ENCODE data around the gene NAALAD2. TPM values are rescaled to one million over a fixed set of nuclear protein-coding genes. Genes with fewer than 3 reads are reported as not detected.

Gene NAALAD2
- total and polyA plus RNA-seq, 2 of the 8 experiments (the other 6 are each of a cell fraction or from before 2014, with no cell fraction given) = 2.6 to 3.9 TPM

DNA sequence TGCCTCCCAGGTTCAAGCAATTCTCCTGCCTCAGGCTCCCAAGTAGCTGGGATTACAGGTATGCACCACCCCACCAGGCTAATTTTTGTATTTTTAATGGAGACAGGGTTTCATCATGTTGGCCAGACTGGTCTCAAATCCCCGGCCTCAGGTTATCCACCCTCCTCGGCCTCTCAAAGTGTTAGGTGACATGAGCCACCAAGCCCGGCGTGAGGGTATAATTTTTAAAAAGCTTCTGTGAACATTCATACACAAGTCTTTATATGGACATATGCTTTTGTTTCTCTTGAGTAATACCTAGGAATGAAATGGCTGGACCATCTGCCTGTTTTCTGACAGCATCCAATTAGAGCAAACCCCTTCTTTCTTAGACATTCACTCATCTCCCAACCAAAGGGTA is 14.3 kb upstream of the NAALAD2 start:
- Histone ChIP-seq H3K9ac (replicated peaks in 1 of 4; ENCODE audit: extremely low read depth in 1 of 4, low read depth in 3 of 4, low read length in 3 of 4) (no peak overlapping the region), H3K27me3 (replicated peaks in 1 of 4; ENCODE audit: control insufficient read depth in 3 of 4, extremely low read depth in 1 of 4, insufficient read depth in 3 of 4, low read length in 3 of 4) (no peaks in the 10 kb centered on the region), H3K14ac (ENCODE audit: insufficient read length) (no peak overlapping the region), H3K4ac (replicated peaks; ENCODE audit: insufficient read length, low read depth, low read length) (no peak overlapping the region), H3K4me3 (ENCODE audit: extremely low read depth in 1 of 4, insufficient read depth in 2 of 4, low read depth in 3 of 4, low read length in 4 of 4) (no peak overlapping the region), H2BK120ac (replicated peaks; ENCODE audit: low read depth, low read length) (no peak overlapping the region), H3K27ac (ENCODE audit: low read depth, low read length) (no peak overlapping the region; the same call in 1 of the 2 replicates), H3K4me2 (ENCODE audit: insufficient read depth in 1 of 2, low read depth in 2 of 2, low read length in 2 of 2) (no peak overlapping the region), H3K23ac (ENCODE audit: insufficient read length) (no peak overlapping the region), H2BK20ac (ENCODE audit: low read length) (no peak overlapping the region), H3K23me2 (ENCODE audit: low read depth, low read length) (no peaks in the 10 kb centered on the region), H3K79me2 (ENCODE audit: control insufficient read depth in 1 of 2, insufficient read depth in 2 of 2, low read length in 2 of 2) (no peaks in the 10 kb centered on the region), H4K8ac (ENCODE audit: extremely low read depth, insufficient read depth, low read length) (no peak overlapping the region), H2AFZ (ENCODE audit: low read length) (no peak overlapping the region), H4K20me1 (replicated peaks in 1 of 2; ENCODE audit: control insufficient read depth in 1 of 2, insufficient read depth in 2 of 2, low read length in 2 of 2) (no peaks in the 10 kb centered on the region), H3K56ac (replicated peaks; ENCODE audit: insufficient read length, low read depth, low read length) (no peak overlapping the region), H3K4me1 (replicated peaks in 1 of 4; ENCODE audit: control insufficient read depth in 3 of 4, insufficient read depth in 4 of 4, low read length in 3 of 4) (no peaks in the 10 kb centered on the region), H3K9me3 (ENCODE audit: insufficient read depth in 2 of 2, low read depth in 1 of 2, low read length in 1 of 2) (no peaks in the 10 kb centered on the region), H3K36me3 (ENCODE audit: control insufficient read depth in 2 of 4, insufficient read depth in 4 of 4, low read length in 3 of 4) (no peaks in the 10 kb centered on the region), H3K18ac (ENCODE audit: extremely low read depth, low read length) (no peak overlapping the region), H2BK12ac (ENCODE audit: low read depth, low read length) (no peak overlapping the region), H4K5ac (ENCODE audit: insufficient read length, low read depth, low read length) (no peak overlapping the region), H2BK15ac (ENCODE audit: low read length) (no peak overlapping the region), H4K91ac (replicated peaks; ENCODE audit: insufficient read length, low read length) (no peak overlapping the region), H3K79me1 (ENCODE audit: low read depth, low read length) (no peaks in the 10 kb centered on the region), H2BK5ac (ENCODE audit: low read depth, low read length) (no peak overlapping the region), H2AK5ac (ENCODE audit: low read depth, low read length) (no peak overlapping the region)
- TF ChIP-seq SIRT6 (IDR thresholded peaks at IDR 0.05; ENCODE audit: low read length) (no peak), SP1 (IDR thresholded peaks at IDR 0.05; ENCODE audit: low read depth, low read length) (no peak), ZNF274 (IDR thresholded peaks at IDR 0.05; ENCODE audit: borderline replicate concordance, extremely low read depth, low read length) (no peak), KDM5A (IDR thresholded peaks at IDR 0.05; ENCODE audit: low read length) (no peak), RBBP5 (IDR thresholded peaks at IDR 0.05; ENCODE audit: borderline replicate concordance, low read depth, low read length) (no peak), CBX8 (IDR thresholded peaks at IDR 0.05; ENCODE audit: borderline replicate concordance, low read depth, low read length) (no peak)
- TF ChIP-seq, protein P1, sequence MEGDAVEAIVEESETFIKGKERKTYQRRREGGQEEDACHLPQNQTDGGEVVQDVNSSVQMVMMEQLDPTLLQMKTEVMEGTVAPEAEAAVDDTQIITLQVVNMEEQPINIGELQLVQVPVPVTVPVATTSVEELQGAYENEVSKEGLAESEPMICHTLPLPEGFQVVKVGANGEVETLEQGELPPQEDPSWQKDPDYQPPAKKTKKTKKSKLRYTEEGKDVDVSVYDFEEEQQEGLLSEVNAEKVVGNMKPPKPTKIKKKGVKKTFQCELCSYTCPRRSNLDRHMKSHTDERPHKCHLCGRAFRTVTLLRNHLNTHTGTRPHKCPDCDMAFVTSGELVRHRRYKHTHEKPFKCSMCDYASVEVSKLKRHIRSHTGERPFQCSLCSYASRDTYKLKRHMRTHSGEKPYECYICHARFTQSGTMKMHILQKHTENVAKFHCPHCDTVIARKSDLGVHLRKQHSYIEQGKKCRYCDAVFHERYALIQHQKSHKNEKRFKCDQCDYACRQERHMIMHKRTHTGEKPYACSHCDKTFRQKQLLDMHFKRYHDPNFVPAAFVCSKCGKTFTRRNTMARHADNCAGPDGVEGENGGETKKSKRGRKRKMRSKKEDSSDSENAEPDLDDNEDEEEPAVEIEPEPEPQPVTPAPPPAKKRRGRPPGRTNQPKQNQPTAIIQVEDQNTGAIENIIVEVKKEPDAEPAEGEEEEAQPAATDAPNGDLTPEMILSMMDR (IDR thresholded peaks at IDR 0.05; ENCODE audit: control extremely low read depth in 1 of 3, insufficient read depth in 1 of 3, low read depth in 1 of 3, low read length in 3 of 3) = no peak
- ChIA-PET POLR2A (ENCODE audit: partially characterized antibody) (no interaction called here), CTCF (ENCODE audit: partially characterized antibody) (no interaction called here)
- FAIRE-seq = no peak
- WGBS, 2 experiments (ENCODE audit: extremely low coverage in 1 of 2, insufficient coverage in 1 of 2, insufficient read length in 1 of 2, insufficient replicate concordance in 2 of 2, low coverage in 1 of 2, low lambda C conversion rate in 2 of 2, missing lambda C conversion rate in 1 of 2) = 98% methylated on average over 4 of the region's 4 CpGs; no CpG with 5 or more reads in 1 of the 2 experiments
- no peak for DNase-seq (ENCODE audit: low read depth in 1 of 2, low spot score in 2 of 2)
